ENCODE results near the gene NFIB. TPM values are rescaled to one million over a fixed set of nuclear protein-coding genes. Genes with fewer than 3 reads are reported as not detected.
A peak's percentile ranks its signal among the peaks of the same experiment; 100 is the strongest.

The NFIB gene
- total and polyA plus RNA-seq, 10 of the 15 experiments (the other 5 are each of a cell fraction or from before 2014, with no cell fraction given) = under 0.01 to 0.19 (median 0.05) TPM; not detected in 3

- 28% methylated on average over 10 of the region's 10 CpGs for WGBS (ENCODE audit: insufficient coverage, insufficient replicate concordance, low lambda C conversion rate, missing lambda C conversion rate)
- Histone ChIP-seq H3K79me2 (ENCODE audit: control insufficient read depth, insufficient read depth, low read length) (no peaks in the 10 kb centered on the region), H3K36me3 (ENCODE audit: control insufficient read depth in 2 of 2, insufficient read depth in 2 of 2, low read length in 1 of 2) (no peaks in the 10 kb centered on the region), H3K4me2 (ENCODE audit: control insufficient read depth, insufficient read depth) (no peak overlapping the region), H2AFZ (ENCODE audit: control insufficient read depth, low read depth, low read length) (no peak overlapping the region), H3K4me3 (no peak overlapping the region), H4K20me1 (ENCODE audit: control insufficient read depth, insufficient read depth) (no peaks in the 10 kb centered on the region), H3K27me3 (replicated peaks in 1 of 2; ENCODE audit: control insufficient read depth in 2 of 2, insufficient read depth in 2 of 2, low read length in 1 of 2) (peaks cover 21 to 39% of the 10 kb centered on the region in 2 experiments), H3K9me3 (replicated peaks; ENCODE audit: control insufficient read depth, insufficient read depth, low read length) (no peaks in the 10 kb centered on the region; the same call in 2 of the 3 replicates), H3K27ac (ENCODE audit: control insufficient read depth, insufficient read depth) (no peak overlapping the region), H3K4me1 (ENCODE audit: control insufficient read depth, insufficient read depth, low read length) (no peaks in the 10 kb centered on the region), H3K9ac (ENCODE audit: control insufficient read depth, insufficient read depth, low read length) (no peak overlapping the region)
- TF ChIP-seq ASH2L (IDR thresholded peaks at IDR 0.05; ENCODE audit: borderline replicate concordance, low read depth) (no peak), HDAC6 (IDR thresholded peaks at IDR 0.05; ENCODE audit: unreplicated experiment) (peak; percentile 2), STAT1 (conservative IDR thresholded peaks at IDR 0.05) (no peak), MYB (IDR thresholded peaks at IDR 0.05; ENCODE audit: borderline replicate concordance, low read depth, low read length) (no peak), SMAD5 (IDR thresholded peaks at IDR 0.05; ENCODE audit: low read depth) (no peak)
- POLR2A ChIA-PET = no interaction called here
- no TSS peak for BruUV-seq (replicated peaks)
- RAD21 ChIA-PET (ENCODE audit: unreplicated experiment) = no interaction called here
- CTCF ChIA-PET = interaction anchor here (0.6 kb wide), 1 partner anchor 265 kb away, joined by 3 read pairs; no protein-coding TSS in a partner anchor
- intact Hi-C loops (cut with micrococcal nuclease; ENCODE audit: unreplicated experiment) (no loop called here), in situ Hi-C loops (cut with MboI) (no loop called here)
- DNase-seq (ENCODE audit: low read depth, low spot score) (no peak), ATAC-seq (no peak), FAIRE-seq (no peak)
- SMC1A ChIA-PET (ENCODE audit: uncharacterized antibody, unreplicated experiment) = interaction anchor here (1.4 kb wide), 1 partner anchor 8 kb away, joined by 3 read pairs; no protein-coding TSS in a partner anchor
Measured at GRCh38 chr9:14348123-14348372, 34.1 kb upstream of the NFIB start.

DNA sequence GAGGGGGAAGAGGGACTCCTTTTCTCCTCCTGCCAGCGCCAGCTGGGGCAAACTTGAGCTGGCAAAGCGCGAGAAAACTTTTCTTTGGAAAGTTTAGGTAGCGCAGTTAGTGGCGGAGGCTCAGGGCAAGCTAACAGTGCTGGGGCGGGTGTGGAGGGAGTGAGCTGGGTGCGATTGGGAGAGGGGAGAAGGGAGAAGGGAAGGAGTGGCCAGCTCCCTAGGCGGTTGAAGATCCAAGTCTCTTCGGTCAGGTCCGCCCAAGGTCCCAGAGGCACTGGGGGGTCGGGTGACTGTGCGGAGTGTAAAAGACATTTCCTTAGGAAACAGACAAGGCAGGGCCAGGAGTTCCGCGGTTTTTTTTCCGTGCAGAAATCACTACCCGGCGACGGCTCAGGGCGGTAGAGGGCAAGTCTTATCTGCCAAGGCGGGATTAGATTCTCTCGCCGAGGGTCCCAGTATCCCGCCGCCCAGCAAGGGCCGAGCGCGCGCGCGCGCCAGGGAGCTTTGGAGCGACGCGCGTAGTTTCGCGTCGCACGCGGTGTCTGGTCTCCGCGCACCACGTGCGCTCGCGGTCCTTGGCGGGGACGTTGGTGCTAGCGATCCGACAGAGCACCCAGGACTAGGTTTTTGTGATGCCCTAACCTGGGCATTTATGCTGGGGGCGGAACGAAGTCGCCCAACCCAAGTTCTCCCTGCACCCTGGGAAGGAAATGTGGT lies 33.6 kb upstream of the NFIB start:
- POLR2A ChIA-PET = no interaction called here
- TF ChIP-seq, protein P1, sequence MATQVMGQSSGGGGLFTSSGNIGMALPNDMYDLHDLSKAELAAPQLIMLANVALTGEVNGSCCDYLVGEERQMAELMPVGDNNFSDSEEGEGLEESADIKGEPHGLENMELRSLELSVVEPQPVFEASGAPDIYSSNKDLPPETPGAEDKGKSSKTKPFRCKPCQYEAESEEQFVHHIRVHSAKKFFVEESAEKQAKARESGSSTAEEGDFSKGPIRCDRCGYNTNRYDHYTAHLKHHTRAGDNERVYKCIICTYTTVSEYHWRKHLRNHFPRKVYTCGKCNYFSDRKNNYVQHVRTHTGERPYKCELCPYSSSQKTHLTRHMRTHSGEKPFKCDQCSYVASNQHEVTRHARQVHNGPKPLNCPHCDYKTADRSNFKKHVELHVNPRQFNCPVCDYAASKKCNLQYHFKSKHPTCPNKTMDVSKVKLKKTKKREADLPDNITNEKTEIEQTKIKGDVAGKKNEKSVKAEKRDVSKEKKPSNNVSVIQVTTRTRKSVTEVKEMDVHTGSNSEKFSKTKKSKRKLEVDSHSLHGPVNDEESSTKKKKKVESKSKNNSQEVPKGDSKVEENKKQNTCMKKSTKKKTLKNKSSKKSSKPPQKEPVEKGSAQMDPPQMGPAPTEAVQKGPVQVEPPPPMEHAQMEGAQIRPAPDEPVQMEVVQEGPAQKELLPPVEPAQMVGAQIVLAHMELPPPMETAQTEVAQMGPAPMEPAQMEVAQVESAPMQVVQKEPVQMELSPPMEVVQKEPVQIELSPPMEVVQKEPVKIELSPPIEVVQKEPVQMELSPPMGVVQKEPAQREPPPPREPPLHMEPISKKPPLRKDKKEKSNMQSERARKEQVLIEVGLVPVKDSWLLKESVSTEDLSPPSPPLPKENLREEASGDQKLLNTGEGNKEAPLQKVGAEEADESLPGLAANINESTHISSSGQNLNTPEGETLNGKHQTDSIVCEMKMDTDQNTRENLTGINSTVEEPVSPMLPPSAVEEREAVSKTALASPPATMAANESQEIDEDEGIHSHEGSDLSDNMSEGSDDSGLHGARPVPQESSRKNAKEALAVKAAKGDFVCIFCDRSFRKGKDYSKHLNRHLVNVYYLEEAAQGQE (IDR thresholded peaks at IDR 0.05; ENCODE audit: low read depth, low read length) = no peak
- TF ChIP-seq HDAC6 (IDR thresholded peaks at IDR 0.05; ENCODE audit: unreplicated experiment) (peak; percentile 26), SUZ12 (IDR thresholded peaks at IDR 0.05; ENCODE audit: unreplicated experiment) (no peak)
- Histone ChIP-seq H2AFZ (ENCODE audit: control insufficient read depth, low read depth, low read length) (no peak overlapping the region), H3K9me3 (replicated peaks; ENCODE audit: control insufficient read depth, insufficient read depth, low read length) (no peaks in the 10 kb centered on the region; the same call in 2 of the 3 replicates), H3K36me3 (ENCODE audit: control insufficient read depth in 2 of 2, insufficient read depth in 2 of 2, low read length in 1 of 2) (no peaks in the 10 kb centered on the region), H3K4me1 (ENCODE audit: control insufficient read depth, insufficient read depth, low read length) (no peaks in the 10 kb centered on the region), H3K27me3 (replicated peaks in 1 of 2; ENCODE audit: control insufficient read depth in 2 of 2, insufficient read depth in 2 of 2, low read length in 1 of 2) (peaks cover 21 to 39% of the 10 kb centered on the region in 2 experiments), H4K20me1 (ENCODE audit: control insufficient read depth, insufficient read depth) (no peaks in the 10 kb centered on the region), H3K4me2 (ENCODE audit: control insufficient read depth, insufficient read depth) (no peak overlapping the region), H3K27ac (ENCODE audit: control insufficient read depth, insufficient read depth) (no peak overlapping the region), H3K9ac (ENCODE audit: control insufficient read depth, insufficient read depth, low read length) (no peak overlapping the region), H3K4me3 (no peak overlapping the region), H3K79me2 (ENCODE audit: control insufficient read depth, insufficient read depth, low read length) (no peaks in the 10 kb centered on the region)
- intact Hi-C loops (cut with micrococcal nuclease; ENCODE audit: unreplicated experiment) = no loop called here
- in situ Hi-C loops (cut with MboI) = no loop called here
- DNase-seq (ENCODE audit: low read depth, low spot score) (no peak), ATAC-seq (no peak), FAIRE-seq (no peak)
- BruUV-seq (replicated peaks) = no TSS peak
- 54% methylated on average over 51 of the region's 53 CpGs for WGBS (ENCODE audit: insufficient coverage, insufficient replicate concordance, low lambda C conversion rate, missing lambda C conversion rate)
- SMC1A ChIA-PET (ENCODE audit: uncharacterized antibody, unreplicated experiment) = interaction anchor here (1.4 kb wide), 1 partner anchor 9 kb away, joined by 3 read pairs; no protein-coding TSS in a partner anchor
- RAD21 ChIA-PET (ENCODE audit: unreplicated experiment) = interaction anchor here (0.6 kb wide), 1 partner anchor 29 kb away, joined by 4 read pairs; no protein-coding TSS in a partner anchor
- CTCF ChIA-PET = interaction anchor here (1.1 kb wide), 1 partner anchor 919 kb away, joined by 3 read pairs; no protein-coding TSS in a partner anchor

Data from GM12878 (cell line).